Endodermal cell (in vitro differentiated cells): Measurements from ENCODE around the gene NXPH3. TPM values are rescaled to one million over a fixed set of nuclear protein-coding genes. Genes with fewer than 3 reads are reported as not detected.

Experiments used
- DNase-seq: peaks from one replicate; pipeline ENCODE4 v3.0.0-alpha.2; 2017
- H3K27ac ChIP-seq: 2 replicates; pipeline ENCODE4 v1.5.1; 2013; ENCODE audit warnings: mild to moderate bottlenecking, low read depth, low read length, moderate library complexity
- H3K27me3 ChIP-seq: 2 replicates; pipeline ENCODE4 v1.6.1; 2013; ENCODE audit warnings: mild to moderate bottlenecking, low read length, moderate library complexity; ENCODE audit not compliant: insufficient read depth, control insufficient read depth, poor library complexity, severe bottlenecking
- H3K36me3 ChIP-seq: 2 replicates; pipeline ENCODE4 v1.7.0; 2013; ENCODE audit warnings: mild to moderate bottlenecking, low read length, moderate library complexity; ENCODE audit not compliant: control insufficient read depth, insufficient read depth
- H3K4me1 ChIP-seq: one replicate; pipeline ENCODE4 v1.7.0; 2013; ENCODE audit warnings: low read length; ENCODE audit not compliant: control insufficient read depth, insufficient read depth
- H3K4me3 ChIP-seq: 2 replicates; pipeline ENCODE4 v1.5.1; 2013; ENCODE audit warnings: mild to moderate bottlenecking, low read length, moderate library complexity
- H3K9ac ChIP-seq: 2 replicates; pipeline ENCODE4 v1.6.1; 2013; ENCODE audit warnings: mild to moderate bottlenecking, low read length, moderate library complexity; ENCODE audit not compliant: poor library complexity, severe bottlenecking; ENCODE audit errors: extremely low read depth
- H3K9me3 ChIP-seq: 2 replicates; pipeline ENCODE4 v1.6.1; 2013; ENCODE audit warnings: mild to moderate bottlenecking, low read length, moderate library complexity; ENCODE audit not compliant: control insufficient read depth
- H3K27ac Mint-ChIP-seq: 2 replicates; pipeline ENCODE4 v1.8.0; 2020; ENCODE audit warnings: mixed read lengths
- H3K27me3 Mint-ChIP-seq: 2 replicates; pipeline ENCODE4 v1.8.0; 2021; ENCODE audit warnings: mild to moderate bottlenecking, mixed read lengths; ENCODE audit not compliant: insufficient read depth
- H3K36me3 Mint-ChIP-seq: 2 replicates; pipeline ENCODE4 v1.8.0; 2020; ENCODE audit warnings: low read depth, mixed read lengths
- H3K4me1 Mint-ChIP-seq: 2 replicates; pipeline ENCODE4 v1.8.0; 2020; ENCODE audit warnings: mixed read lengths
- H3K4me3 Mint-ChIP-seq: 2 replicates; pipeline ENCODE4 v1.8.0; 2020; ENCODE audit warnings: mild to moderate bottlenecking, moderate library complexity, mixed read lengths
- H3K9me3 Mint-ChIP-seq: 2 replicates; pipeline ENCODE4 v1.8.0; 2020; ENCODE audit warnings: mild to moderate bottlenecking, mixed read lengths
- WGBS, 2 experiments: methylation state at CpG; one replicate each; pipeline versions ENCODE4 v1.1.5 to v1.1.7; 2013; ENCODE audit warnings: missing lambda C conversion rate in 2 of 2, mixed read lengths in 1 of 2; ENCODE audit not compliant: insufficient coverage in 1 of 2, insufficient read length in 1 of 2; 5-methylcytosine and 5-hydroxymethylcytosine counted together
- total RNA-seq, 2 donors: library from RNA; stranded (reverse); fragmentation: NEBNext Ultra II Directional in 1 of 2; extraction: Animal tissue kit (Norgen Biotek cat#: 25700) in 1 of 2; gene quantifications; 2 replicates in 1 of 2; 3 replicates in 1 of 2; pipeline ENCODE4 v1.2.1, GENCODE V29; 2021
- TF ChIP-seq, protein P1 (sequence below): fragments of 200-600 bp; sonication (generic); conservative IDR thresholded peaks from 2 replicates; pipeline ENCODE4 v1.5.0; 2021; ENCODE audit warnings: antibody characterized with exemption, mild to moderate bottlenecking

NXPH3 gene
- total RNA-seq, 2 donors from 2014 or later: 3.0 to 5.9 TPM

- DNase-seq: no peak
- no peak overlapping the region for H3K27ac ChIP-seq
- H3K27me3 Mint-ChIP-seq: no peaks in the 10 kb centered on the region
- H3K27ac Mint-ChIP-seq: no peak overlapping the region
- H3K4me3 Mint-ChIP-seq: no peak overlapping the region
- H3K9me3 Mint-ChIP-seq: no peaks in the 10 kb centered on the region
- H3K4me3 ChIP-seq: no peak overlapping the region
- H3K4me1 ChIP-seq: peaks cover 11% of the 10 kb centered on the region
- no peak overlapping the region for H3K9ac ChIP-seq
- TF ChIP-seq, protein P1, sequence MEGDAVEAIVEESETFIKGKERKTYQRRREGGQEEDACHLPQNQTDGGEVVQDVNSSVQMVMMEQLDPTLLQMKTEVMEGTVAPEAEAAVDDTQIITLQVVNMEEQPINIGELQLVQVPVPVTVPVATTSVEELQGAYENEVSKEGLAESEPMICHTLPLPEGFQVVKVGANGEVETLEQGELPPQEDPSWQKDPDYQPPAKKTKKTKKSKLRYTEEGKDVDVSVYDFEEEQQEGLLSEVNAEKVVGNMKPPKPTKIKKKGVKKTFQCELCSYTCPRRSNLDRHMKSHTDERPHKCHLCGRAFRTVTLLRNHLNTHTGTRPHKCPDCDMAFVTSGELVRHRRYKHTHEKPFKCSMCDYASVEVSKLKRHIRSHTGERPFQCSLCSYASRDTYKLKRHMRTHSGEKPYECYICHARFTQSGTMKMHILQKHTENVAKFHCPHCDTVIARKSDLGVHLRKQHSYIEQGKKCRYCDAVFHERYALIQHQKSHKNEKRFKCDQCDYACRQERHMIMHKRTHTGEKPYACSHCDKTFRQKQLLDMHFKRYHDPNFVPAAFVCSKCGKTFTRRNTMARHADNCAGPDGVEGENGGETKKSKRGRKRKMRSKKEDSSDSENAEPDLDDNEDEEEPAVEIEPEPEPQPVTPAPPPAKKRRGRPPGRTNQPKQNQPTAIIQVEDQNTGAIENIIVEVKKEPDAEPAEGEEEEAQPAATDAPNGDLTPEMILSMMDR: no peak
- WGBS, 2 experiments: 96 to 100% methylated on average over 1 to 6 of the region's 6 CpGs
- H3K36me3 Mint-ChIP-seq: peaks cover 3% of the 10 kb centered on the region
- H3K4me1 Mint-ChIP-seq: peaks cover 29% of the 10 kb centered on the region
- H3K36me3 ChIP-seq: no peaks in the 10 kb centered on the region
- no peaks in the 10 kb centered on the region for H3K9me3 ChIP-seq
- H3K27me3 ChIP-seq: no peaks in the 10 kb centered on the region
Measured at GRCh38 chr17:49630113-49630900, 54.6 kb downstream of the NXPH3 start.

GRCh38 chr17:49631496-49631895 is 55.8 kb downstream of the NXPH3 start:
- peaks cover 11% of the 10 kb centered on the region for H3K4me1 ChIP-seq
- TF ChIP-seq, protein P1: no peak
- no peak overlapping the region for H3K4me3 ChIP-seq
- Mint-ChIP-seq H3K36me3 (peaks cover 3% of the 10 kb centered on the region), H3K9me3 (no peaks in the 10 kb centered on the region), H3K27me3 (no peaks in the 10 kb centered on the region), H3K4me3 (no peak overlapping the region), H3K4me1 (peaks cover 29% of the 10 kb centered on the region), H3K27ac (no peak overlapping the region)
- WGBS, 2 experiments: 97 to 100% methylated on average over 1 of the region's 1 CpG
- DNase-seq: no peak
- peaks cover 5% of the 10 kb centered on the region for H3K36me3 ChIP-seq
- no peak overlapping the region for H3K27ac ChIP-seq
- no peaks in the 10 kb centered on the region for H3K9me3 ChIP-seq
- H3K9ac ChIP-seq: no peak overlapping the region
- no peaks in the 10 kb centered on the region for H3K27me3 ChIP-seq

Other genes with a start within 250 kb of the NXPH3 start
- 10 to 100 TPM; 42.6 to 60.0 TPM for gene ZNF652, start 213.6 kb upstream of the NXPH3 start, total RNA-seq
- gene PHB1, start 161.0 kb upstream of the NXPH3 start, total RNA-seq: 100 to 1,000 TPM; 227 to 263 TPM
- gene NGFR, start 80.6 kb upstream of the NXPH3 start, total RNA-seq: 1 to 10 TPM; 1.3 to 1.6 TPM
- gene SPOP, start 102.2 kb downstream of the NXPH3 start, total RNA-seq: 10 to 100 TPM; 39.9 to 41.3 TPM
- gene SLC35B1, start 132.1 kb downstream of the NXPH3 start, total RNA-seq: 10 to 100 TPM; 59.4 to 80.5 TPM
- gene FAM117A, start 188.3 kb downstream of the NXPH3 start, total RNA-seq: 10 to 100 TPM; 15.4 to 16.8 TPM
- 10 to 100 TPM; 77.8 to 80.5 TPM for gene KAT7, start 212.8 kb downstream of the NXPH3 start, total RNA-seq